Coronary artery (tissue), 2 donors: ENCODE results near the gene TUT4.

Experiments used
- DNase-seq: peaks from one replicate; pipeline ENCODE4 v3.0.0-alpha.2; 2017; ENCODE audit warnings: low spot score
- H3K27ac ChIP-seq, 2 donors: fragments of 200-600 bp; sonication (generic); one replicate each; pipeline ENCODE4 v1.5.1; 2016 to 2019
- H3K4me3 ChIP-seq: fragments of 200-600 bp; sonication (generic); 2 replicates; pipeline ENCODE4 v1.5.1; 2016; ENCODE audit warnings: mild to moderate bottlenecking, moderate library complexity
- TF ChIP-seq, protein P1 (sequence below): fragments of 200-600 bp; sonication (generic); IDR thresholded peaks from one replicate; pipeline ENCODE4 v1.5.1; 2019; ENCODE audit warnings: antibody characterized with exemption

The TUT4 gene

DNA sequence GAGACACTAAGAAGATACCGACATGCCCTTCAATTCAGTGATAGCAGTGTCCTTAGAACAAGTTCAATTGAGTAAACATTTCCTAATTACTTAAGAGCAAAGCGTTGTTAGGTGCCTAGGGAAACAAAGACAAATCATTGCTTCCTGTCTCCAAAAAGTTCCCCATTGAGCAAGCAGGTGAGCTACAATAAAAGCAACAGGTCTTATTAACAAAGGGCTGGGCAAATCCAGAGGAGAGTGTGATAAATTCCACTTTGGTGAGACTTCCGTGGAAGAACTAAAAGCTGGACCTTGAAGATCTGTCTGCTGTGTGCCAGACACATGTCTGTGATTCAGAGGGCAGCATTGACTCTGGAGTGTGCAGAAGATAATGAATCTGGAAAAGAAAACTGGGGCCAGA lies 1.9 kb upstream of the TUT4 start:
- Histone ChIP-seq H3K27ac (no peak overlapping the region), H3K4me3 (no peak overlapping the region)
- no peak for DNase-seq
- TF ChIP-seq, protein P1, sequence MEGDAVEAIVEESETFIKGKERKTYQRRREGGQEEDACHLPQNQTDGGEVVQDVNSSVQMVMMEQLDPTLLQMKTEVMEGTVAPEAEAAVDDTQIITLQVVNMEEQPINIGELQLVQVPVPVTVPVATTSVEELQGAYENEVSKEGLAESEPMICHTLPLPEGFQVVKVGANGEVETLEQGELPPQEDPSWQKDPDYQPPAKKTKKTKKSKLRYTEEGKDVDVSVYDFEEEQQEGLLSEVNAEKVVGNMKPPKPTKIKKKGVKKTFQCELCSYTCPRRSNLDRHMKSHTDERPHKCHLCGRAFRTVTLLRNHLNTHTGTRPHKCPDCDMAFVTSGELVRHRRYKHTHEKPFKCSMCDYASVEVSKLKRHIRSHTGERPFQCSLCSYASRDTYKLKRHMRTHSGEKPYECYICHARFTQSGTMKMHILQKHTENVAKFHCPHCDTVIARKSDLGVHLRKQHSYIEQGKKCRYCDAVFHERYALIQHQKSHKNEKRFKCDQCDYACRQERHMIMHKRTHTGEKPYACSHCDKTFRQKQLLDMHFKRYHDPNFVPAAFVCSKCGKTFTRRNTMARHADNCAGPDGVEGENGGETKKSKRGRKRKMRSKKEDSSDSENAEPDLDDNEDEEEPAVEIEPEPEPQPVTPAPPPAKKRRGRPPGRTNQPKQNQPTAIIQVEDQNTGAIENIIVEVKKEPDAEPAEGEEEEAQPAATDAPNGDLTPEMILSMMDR: no peak

DNA sequence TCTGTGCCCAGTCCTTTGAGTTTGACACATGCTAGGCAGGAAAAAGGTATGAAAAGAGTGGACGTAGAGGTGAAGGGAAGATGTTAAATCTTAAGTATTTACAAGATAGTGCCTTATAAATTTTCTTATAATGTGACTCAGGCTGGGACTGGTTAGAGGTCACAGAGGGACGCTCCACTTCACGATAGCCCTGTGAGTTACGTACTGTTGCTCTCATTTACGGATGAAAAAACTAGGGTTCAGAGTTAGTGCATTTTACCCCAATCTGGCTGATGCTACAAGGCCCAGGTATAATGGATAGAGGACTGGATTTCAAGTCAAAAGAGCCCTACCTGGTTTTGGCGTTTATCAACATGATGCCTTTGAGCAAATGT lies 1.4 kb upstream of the TUT4 start:
- TF ChIP-seq, protein P1: no peak
- Histone ChIP-seq H3K4me3 (peak overlapping the region; percentile 94), H3K27ac (no peak overlapping the region)
- no peak for DNase-seq

DNA sequence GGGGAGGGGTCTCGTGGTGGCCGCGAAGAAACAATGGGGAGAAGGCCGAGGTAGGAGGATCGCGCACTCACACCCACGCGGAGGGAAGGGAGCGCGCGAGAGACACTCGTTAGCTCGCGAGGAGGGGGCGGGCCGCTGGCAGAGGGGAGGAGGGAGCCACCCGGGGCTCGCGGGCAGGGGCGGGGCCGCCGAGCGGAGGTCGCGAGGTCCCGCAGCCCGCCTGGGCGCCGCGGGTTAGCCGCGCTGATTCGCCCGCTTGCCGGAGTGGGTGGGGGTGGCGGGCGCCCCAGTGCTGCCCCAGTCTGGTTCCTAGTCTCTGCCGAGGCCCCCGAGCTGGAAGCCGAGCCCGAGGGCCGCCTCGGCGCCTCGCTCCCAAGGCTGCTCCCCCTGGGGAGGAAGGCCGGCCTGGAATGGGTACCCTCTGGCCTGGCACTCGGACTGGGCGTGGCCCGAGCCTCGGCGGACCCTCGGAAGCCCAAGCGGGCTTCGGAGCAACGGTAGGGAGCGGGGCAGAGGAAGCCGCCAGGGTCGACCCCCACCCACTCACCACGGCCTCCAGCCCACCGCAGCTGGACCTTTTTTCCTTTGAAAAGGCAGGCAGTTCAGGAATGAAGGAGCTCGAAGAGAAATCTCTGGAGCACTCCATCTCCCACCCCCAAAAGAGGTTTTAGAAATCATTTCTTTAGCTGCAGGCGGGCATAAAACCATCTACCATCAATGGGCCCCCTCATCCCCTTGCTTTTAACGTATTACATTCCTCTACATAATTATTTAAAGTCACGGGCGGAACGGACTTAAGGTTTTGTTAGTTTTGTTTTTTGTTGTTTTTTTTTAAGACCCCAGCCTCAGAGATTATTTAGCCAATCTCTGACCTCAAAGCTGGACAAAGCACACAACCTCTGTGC lies 722 bp upstream of the TUT4 start:
- Histone ChIP-seq H3K27ac (peak overlapping the region; percentile 88 to 93), H3K4me3 (peak overlapping the region; percentile 94)
- TF ChIP-seq, protein P1: no peak
- DNase-seq: peak; percentile 81

DNA sequence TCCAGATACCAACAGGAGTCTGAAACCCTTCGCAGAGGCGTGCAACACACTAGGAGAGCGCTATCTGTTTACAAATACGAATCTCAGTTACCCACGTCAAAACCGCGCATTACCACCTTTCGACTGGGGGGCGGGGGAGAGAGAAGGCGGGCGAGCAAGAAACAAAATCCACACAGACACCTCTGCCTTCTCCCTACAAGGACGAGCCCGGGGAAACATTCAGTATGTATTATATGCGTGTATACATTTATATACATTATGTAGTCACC lies 722 bp downstream of the TUT4 start:
- TF ChIP-seq, protein P1: no peak
- Histone ChIP-seq H3K4me3 (peak overlapping the region; percentile 94), H3K27ac (peak overlapping the region; percentile 88 to 93)
- peak; percentile 76 for DNase-seq

DNA sequence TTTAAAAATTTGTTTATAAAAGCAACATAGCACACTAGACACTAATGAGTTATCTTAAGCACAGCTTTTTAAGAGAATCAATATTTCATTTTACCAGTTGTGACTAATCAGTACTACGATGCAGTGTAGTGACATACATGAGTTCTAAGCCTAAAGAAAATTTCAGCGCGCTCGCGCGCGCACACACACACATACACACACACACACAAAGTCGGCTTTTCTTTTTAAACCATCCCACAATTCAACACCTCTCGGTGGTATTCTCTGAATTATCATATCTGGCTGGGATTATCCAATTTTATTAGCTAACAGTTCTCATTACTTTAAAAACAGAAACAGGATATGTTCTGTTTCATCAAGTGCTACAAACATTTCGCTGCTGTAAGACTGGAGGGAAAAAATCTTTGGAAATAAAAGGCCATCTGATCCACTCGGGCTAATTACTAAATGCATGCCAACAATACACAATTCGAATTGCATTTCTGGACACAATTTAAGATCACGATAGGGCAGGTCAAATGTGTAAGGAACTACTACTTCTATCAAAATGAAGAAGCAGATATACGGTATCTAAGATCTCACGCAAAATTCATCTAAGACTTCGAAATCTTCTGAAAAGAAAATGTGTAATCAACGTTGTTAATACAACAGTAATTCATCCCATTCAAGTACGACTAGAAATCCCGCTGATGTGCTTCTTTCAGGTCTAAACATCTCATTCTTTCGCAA lies 1.2 kb downstream of the TUT4 start:
- no peak for DNase-seq
- H3K4me3 ChIP-seq: peak overlapping the region; percentile 94
- TF ChIP-seq, protein P1: no peak
- H3K27ac ChIP-seq: peak overlapping the region; percentile 88 to 93

DNA sequence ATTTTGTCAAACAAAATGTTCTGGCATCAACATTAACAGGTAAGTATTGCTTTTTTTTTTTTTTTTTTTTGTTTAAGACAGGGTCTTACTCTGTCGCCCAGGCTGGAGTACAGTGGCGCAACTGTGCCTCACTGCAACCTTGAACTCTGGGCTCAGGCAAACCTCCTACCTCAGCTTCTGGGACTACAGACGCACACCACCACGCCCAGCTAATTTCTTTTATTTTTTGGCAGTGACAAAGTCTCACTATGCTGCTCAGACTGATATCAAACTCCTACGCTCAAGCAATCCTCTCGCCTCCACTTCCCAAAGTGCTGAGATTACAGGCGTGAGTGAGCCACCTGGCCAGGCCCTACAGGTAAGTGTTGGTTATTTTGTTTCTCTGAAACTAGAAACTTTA lies 2.4 kb downstream of the TUT4 start:
- no peak overlapping the region for H3K4me3 ChIP-seq
- DNase-seq: no peak
- no peak overlapping the region for H3K27ac ChIP-seq
- TF ChIP-seq, protein P1: no peak

DNA sequence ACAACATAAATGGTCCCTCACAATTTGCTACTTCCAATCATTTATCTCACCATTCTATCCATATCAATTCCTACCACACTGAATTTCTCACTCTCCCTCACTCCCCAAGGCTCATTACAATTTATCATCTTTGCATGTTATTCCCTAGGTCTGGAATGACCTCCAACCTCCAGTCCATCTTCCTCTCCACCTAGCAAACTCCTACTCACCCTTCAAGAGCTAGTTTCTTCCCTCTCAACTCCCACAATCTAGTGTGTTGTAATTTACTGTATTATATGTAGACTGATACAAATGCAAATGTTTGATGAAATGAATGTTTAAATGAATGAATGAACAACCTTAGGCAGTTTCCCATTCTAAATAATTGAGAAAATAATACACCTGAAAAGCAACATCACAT lies 3.6 kb downstream of the TUT4 start:
- Histone ChIP-seq H3K4me3 (no peak overlapping the region), H3K27ac (no peak overlapping the region)
- DNase-seq: no peak
- TF ChIP-seq, protein P1: no peak
